ENCODE measurements around the gene HOXD3.

- TF ChIP-seq, protein P1, sequence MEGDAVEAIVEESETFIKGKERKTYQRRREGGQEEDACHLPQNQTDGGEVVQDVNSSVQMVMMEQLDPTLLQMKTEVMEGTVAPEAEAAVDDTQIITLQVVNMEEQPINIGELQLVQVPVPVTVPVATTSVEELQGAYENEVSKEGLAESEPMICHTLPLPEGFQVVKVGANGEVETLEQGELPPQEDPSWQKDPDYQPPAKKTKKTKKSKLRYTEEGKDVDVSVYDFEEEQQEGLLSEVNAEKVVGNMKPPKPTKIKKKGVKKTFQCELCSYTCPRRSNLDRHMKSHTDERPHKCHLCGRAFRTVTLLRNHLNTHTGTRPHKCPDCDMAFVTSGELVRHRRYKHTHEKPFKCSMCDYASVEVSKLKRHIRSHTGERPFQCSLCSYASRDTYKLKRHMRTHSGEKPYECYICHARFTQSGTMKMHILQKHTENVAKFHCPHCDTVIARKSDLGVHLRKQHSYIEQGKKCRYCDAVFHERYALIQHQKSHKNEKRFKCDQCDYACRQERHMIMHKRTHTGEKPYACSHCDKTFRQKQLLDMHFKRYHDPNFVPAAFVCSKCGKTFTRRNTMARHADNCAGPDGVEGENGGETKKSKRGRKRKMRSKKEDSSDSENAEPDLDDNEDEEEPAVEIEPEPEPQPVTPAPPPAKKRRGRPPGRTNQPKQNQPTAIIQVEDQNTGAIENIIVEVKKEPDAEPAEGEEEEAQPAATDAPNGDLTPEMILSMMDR (IDR thresholded peaks at IDR 0.05; ENCODE audit: insufficient read depth, low read depth, low read length) = no peak
- peak; percentile 15 for TF ChIP-seq EZH2 (IDR thresholded peaks at IDR 0.05; ENCODE audit: insufficient read depth, low read length)
Observed at GRCh38 chr2:176189681-176190641, 32.9 kb downstream of the HOXD3 start.

Measured in astrocyte (in vitro differentiated cells and primary cell).